Fibroblast of lung (primary cell): Measurements from ENCODE around the gene USP20.

Experiments
- EZH2 ChIP-seq: IDR thresholded peaks from 2 replicates; pipeline ENCODE4 v1.5.1; 2012; ENCODE audit warnings: low read length, control low read depth, mild to moderate bottlenecking; ENCODE audit errors: missing control alignments
- TF ChIP-seq, protein P1 (sequence below), 2 donors: IDR thresholded peaks in 1 of 2; conservative IDR thresholded peaks in 1 of 2; 1 replicate in 1 of 2; 2 replicates in 1 of 2; pipeline ENCODE4 v1.5.1; 2011 to 2012; ENCODE audit warnings: low read length in 2 of 2, control low read depth in 1 of 2, inconsistent platforms in 1 of 2, low read depth in 1 of 2, mild to moderate bottlenecking in 1 of 2

DNA sequence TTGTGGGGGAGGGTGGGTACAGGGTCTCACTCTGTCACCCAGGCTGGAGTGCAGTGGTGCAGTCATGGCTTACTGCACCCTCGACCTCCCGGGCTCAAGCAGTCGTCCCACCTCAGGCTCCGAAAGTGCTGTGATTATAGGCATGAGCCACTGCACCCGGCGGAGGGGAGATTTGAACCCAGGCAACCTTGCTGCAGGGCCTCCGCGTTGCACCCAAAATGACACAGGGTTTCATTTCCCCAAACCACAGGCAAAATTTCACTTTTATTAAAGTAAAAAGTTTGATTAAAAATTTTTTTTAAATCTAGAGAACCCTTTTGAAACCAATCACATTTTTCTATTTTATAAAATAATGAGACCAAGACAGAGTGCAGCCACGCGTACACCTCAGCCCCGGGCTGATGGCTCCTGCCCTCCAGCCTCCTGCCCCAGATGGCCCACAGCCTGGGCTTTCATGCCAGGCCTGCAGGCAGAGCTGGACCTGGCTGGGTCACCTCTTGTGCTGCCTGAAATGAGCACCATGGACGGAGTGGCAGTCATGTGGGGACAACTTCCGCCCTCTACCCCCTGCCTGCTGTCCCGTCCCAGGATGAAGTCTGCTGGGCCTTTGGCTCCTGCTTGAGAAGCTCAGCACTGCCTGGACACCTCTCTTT, 30.5 kb downstream of the USP20 start:
- TF ChIP-seq, protein P1, sequence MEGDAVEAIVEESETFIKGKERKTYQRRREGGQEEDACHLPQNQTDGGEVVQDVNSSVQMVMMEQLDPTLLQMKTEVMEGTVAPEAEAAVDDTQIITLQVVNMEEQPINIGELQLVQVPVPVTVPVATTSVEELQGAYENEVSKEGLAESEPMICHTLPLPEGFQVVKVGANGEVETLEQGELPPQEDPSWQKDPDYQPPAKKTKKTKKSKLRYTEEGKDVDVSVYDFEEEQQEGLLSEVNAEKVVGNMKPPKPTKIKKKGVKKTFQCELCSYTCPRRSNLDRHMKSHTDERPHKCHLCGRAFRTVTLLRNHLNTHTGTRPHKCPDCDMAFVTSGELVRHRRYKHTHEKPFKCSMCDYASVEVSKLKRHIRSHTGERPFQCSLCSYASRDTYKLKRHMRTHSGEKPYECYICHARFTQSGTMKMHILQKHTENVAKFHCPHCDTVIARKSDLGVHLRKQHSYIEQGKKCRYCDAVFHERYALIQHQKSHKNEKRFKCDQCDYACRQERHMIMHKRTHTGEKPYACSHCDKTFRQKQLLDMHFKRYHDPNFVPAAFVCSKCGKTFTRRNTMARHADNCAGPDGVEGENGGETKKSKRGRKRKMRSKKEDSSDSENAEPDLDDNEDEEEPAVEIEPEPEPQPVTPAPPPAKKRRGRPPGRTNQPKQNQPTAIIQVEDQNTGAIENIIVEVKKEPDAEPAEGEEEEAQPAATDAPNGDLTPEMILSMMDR (conservative IDR thresholded peaks at IDR 0.05 in 1 of 2, IDR thresholded peaks at IDR 0.05 in 1 of 2; ENCODE audit: low read depth in 1 of 2, low read length in 2 of 2), result no peak
- TF ChIP-seq EZH2, result no peak
